GM18511 (cell line): Measurements from ENCODE around the gene ITGAV.
A peak's percentile ranks its signal among the peaks of the same experiment; 100 is the strongest.
"Not testable (repeated sequence)": the region's sequence is repeated elsewhere in the genome, so short reads cannot be mapped to it uniquely, and the experiment has no call there.

Source experiments
- ATAC-seq: cut with Tn5 transposase; IDR thresholded peaks from one replicate; pipeline ENCODE4 v1.9.1; 2021; ENCODE audit warnings: mild to moderate bottlenecking, moderate library complexity; ENCODE audit not compliant: unreplicated experiment

ITGAV gene

GRCh38 chr2:186589612-186590349 is at the start of gene ITGAV:
ITGAV (plus strand) TSS chr2:186590056; CDS start chr2:186590339, 283 bp downstream.
- peak; percentile 95 for ATAC-seq

- ATAC-seq = no peak
Observed at GRCh38 chr2:186540941-186541340, 48.9 kb upstream of the ITGAV start.

- ATAC-seq = no peak
Observed at GRCh38 chr2:186542002-186542401, 47.9 kb upstream of the ITGAV start.

- no peak for ATAC-seq
Observed at GRCh38 chr2:186543561-186544131, 46.2 kb upstream of the ITGAV start.

- no peak for ATAC-seq
Observed at GRCh38 chr2:186544255-186544675, 45.6 kb upstream of the ITGAV start.

GRCh38 chr2:186546846-186547245 is 43.0 kb upstream of the ITGAV start:
- no peak for ATAC-seq

GRCh38 chr2:186551323-186552050 is 38.4 kb upstream of the ITGAV start:
- no peak for ATAC-seq

GRCh38 chr2:186554429-186554828 is 35.4 kb upstream of the ITGAV start:
- no peak for ATAC-seq

- ATAC-seq = no peak
Observed at GRCh38 chr2:186554850-186555671, 34.8 kb upstream of the ITGAV start.

GRCh38 chr2:186558512-186559276 is 31.2 kb upstream of the ITGAV start:
- no peak for ATAC-seq

- ATAC-seq = peak; percentile 76
Observed at GRCh38 chr2:186559370-186559769, 30.5 kb upstream of the ITGAV start.

GRCh38 chr2:186559848-186560247 is 30.0 kb upstream of the ITGAV start:
- peak; percentile 97 for ATAC-seq

GRCh38 chr2:186560254-186560653 is 29.6 kb upstream of the ITGAV start:
- ATAC-seq = peak; percentile 34

- no peak for ATAC-seq
Observed at GRCh38 chr2:186561467-186562208, 28.2 kb upstream of the ITGAV start.

- no peak for ATAC-seq
Observed at GRCh38 chr2:186562209-186562578, 27.7 kb upstream of the ITGAV start.

GRCh38 chr2:186568600-186568999 is 21.3 kb upstream of the ITGAV start:
- not testable (repeated sequence) for ATAC-seq

GRCh38 chr2:186569127-186569526 is 20.7 kb upstream of the ITGAV start:
- ATAC-seq = not testable (repeated sequence)

- no peak for ATAC-seq
Observed at GRCh38 chr2:186569897-186570296, 20.0 kb upstream of the ITGAV start.

- no peak for ATAC-seq
Observed at GRCh38 chr2:186570604-186571003, 19.3 kb upstream of the ITGAV start.

GRCh38 chr2:186572705-186573104 is 17.2 kb upstream of the ITGAV start:
- no peak for ATAC-seq
